ENCODE measurements around the gene OR13C9.
"Not testable (repeated sequence)": the region's sequence is repeated elsewhere in the genome, so short reads cannot be mapped to it uniquely, and the experiment has no call there.

Gene OR13C9

DNA sequence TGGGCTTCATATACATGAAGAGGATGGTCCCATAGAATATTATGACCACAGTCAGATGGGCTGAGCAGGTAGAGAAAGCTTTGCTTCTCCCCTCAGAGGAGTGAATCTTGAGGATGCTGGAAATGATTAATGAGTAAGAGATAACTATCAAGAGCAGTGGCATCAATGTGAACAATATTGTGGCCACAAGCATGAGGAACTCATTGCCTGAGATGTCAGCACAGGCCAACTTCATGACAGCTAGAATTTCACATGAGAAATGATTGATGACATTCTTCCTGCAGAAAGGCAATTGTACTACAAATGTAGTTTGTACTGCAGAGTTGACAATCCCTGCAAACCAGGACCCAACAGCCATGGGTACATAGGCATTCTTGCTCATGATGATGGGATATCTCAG is 586 bp downstream of the OR13C9 start:
- TF ChIP-seq REST (IDR thresholded peaks at IDR 0.05; ENCODE audit: insufficient read depth in 1 of 2, low read depth in 2 of 2, low read length in 2 of 2) (no peak), TAF1 (IDR thresholded peaks at IDR 0.05; ENCODE audit: borderline replicate concordance, insufficient read depth, low read length) (no peak), POLR2AphosphoS5 (IDR thresholded peaks at IDR 0.05; ENCODE audit: low read depth, low read length) (no peak), SIN3A (IDR thresholded peaks at IDR 0.05; ENCODE audit: borderline replicate concordance, insufficient read depth, low read length) (no peak), FOXP2 (optimal IDR thresholded peaks at IDR 0.05; ENCODE audit: borderline replicate concordance, extremely low read depth, extremely low read length, insufficient read depth) (no peak)

DNA sequence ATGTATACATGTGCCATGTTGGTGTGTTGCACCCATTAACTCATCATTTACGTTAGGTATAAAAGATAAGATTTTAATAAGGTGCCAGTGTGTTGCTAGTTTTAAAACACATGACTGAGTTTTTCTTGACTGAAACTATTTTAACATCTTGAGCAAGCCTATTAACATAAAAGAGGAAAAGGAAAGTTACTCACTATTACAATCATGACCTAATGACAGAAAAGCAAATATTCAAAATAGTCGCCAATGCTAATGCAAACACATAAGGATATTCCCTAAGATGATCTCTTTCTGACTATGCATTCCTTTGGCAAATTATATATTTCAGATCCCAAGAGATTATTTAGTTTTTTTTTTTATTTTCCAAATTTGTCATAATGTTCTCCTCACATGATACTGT is 6.8 kb downstream of the OR13C9 start:
- TF ChIP-seq TAF1 (IDR thresholded peaks at IDR 0.05; ENCODE audit: borderline replicate concordance, insufficient read depth, low read length) (no peak), SIN3A (IDR thresholded peaks at IDR 0.05; ENCODE audit: borderline replicate concordance, insufficient read depth, low read length) (no peak), POLR2AphosphoS5 (IDR thresholded peaks at IDR 0.05; ENCODE audit: low read depth, low read length) (no peak), FOXP2 (optimal IDR thresholded peaks at IDR 0.05; ENCODE audit: borderline replicate concordance, extremely low read depth, extremely low read length, insufficient read depth) (no peak), REST (IDR thresholded peaks at IDR 0.05; ENCODE audit: insufficient read depth in 1 of 2, low read depth in 2 of 2, low read length in 2 of 2) (no peak)

DNA sequence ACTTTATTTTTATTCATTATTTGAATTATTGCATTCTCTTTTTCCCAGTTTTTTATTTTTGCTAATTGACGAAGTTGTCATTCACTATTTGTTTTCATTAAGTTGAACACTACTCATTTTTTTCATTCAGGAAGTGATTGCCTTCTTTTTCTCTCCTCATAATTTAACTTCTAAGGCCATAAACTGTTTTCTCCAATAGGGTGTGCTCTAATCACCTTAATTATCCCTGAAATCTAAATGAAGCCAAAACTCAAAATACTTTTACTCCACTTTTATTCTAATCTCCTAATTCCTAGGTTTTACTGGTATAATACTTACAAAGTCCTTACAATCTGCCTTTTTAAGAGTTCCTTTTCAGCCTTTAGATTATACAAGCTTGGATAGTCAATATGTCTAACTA is 9.7 kb downstream of the OR13C9 start:
- no peak for TF ChIP-seq FOXP2 (optimal IDR thresholded peaks at IDR 0.05; ENCODE audit: borderline replicate concordance, extremely low read depth, extremely low read length, insufficient read depth)
- TF ChIP-seq REST (IDR thresholded peaks at IDR 0.05; ENCODE audit: insufficient read depth in 1 of 2, low read depth in 2 of 2, low read length in 2 of 2): no peak
- TF ChIP-seq TAF1 (IDR thresholded peaks at IDR 0.05; ENCODE audit: borderline replicate concordance, insufficient read depth, low read length): no peak
- TF ChIP-seq SIN3A (IDR thresholded peaks at IDR 0.05; ENCODE audit: borderline replicate concordance, insufficient read depth, low read length): no peak

DNA sequence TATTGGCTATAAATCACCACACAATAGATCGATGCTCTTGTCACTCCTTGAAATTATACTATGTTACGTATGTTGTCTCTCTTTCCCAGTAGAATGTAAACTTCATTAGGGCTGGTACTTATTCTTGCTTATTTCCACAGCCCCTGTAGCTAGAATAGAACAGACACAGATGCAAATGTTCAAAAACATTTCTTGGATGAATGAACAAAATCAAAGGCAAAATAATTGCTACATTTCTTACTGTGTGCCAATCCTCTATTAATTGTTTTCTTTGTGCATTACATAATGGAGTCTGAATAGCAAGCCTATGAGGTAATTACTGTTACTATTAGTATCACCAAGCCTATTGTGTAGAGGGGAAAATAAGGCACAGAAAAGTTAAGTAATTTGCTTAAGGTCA is 11.9 kb downstream of the OR13C9 start:
- TF ChIP-seq TAF1 (IDR thresholded peaks at IDR 0.05; ENCODE audit: borderline replicate concordance, insufficient read depth, low read length): no peak
- TF ChIP-seq SIN3A (IDR thresholded peaks at IDR 0.05; ENCODE audit: borderline replicate concordance, insufficient read depth, low read length): no peak
- no peak for TF ChIP-seq POLR2AphosphoS5 (IDR thresholded peaks at IDR 0.05; ENCODE audit: low read depth, low read length)
- no peak for TF ChIP-seq FOXP2 (optimal IDR thresholded peaks at IDR 0.05; ENCODE audit: borderline replicate concordance, extremely low read depth, extremely low read length, insufficient read depth)
- no peak for TF ChIP-seq REST (IDR thresholded peaks at IDR 0.05; ENCODE audit: insufficient read depth in 1 of 2, low read depth in 2 of 2, low read length in 2 of 2)

GRCh38 chr9:104605527-104605926 is 12.5 kb downstream of the OR13C9 start, which contains the start of gene OR13C2:
TSS of gene OR13C2 (minus strand) at chr9:104605627. CDS start at chr9:104605627, 0 bp downstream.
- TF ChIP-seq FOXP2 (optimal IDR thresholded peaks at IDR 0.05; ENCODE audit: borderline replicate concordance, extremely low read depth, extremely low read length, insufficient read depth); REST (IDR thresholded peaks at IDR 0.05; ENCODE audit: insufficient read depth in 1 of 2, low read depth in 2 of 2, low read length in 2 of 2); TAF1 (IDR thresholded peaks at IDR 0.05; ENCODE audit: borderline replicate concordance, insufficient read depth, low read length): not testable (repeated sequence)
